Testis (tissue), 3 donors: ENCODE results near the gene UBE2E2. TPM values are rescaled to one million over a fixed set of nuclear protein-coding genes. Genes with fewer than 3 reads are reported as not detected.

Experiments
- DNase-seq: peaks from one replicate; pipeline ENCODE4 v3.0.0-alpha.2; 2019
- H3K27ac ChIP-seq, 2 donors: fragments of 200-600 bp; sonication (generic); one replicate each; pipeline ENCODE4 v1.5.1; 2019
- H3K27me3 ChIP-seq: fragments of 200-600 bp; sonication (generic); one replicate; pipeline ENCODE4 v1.5.1; 2019
- H3K36me3 ChIP-seq: fragments of 200-600 bp; sonication (generic); one replicate; pipeline ENCODE4 v1.5.1; 2017; ENCODE audit warnings: low read depth; ENCODE audit errors: missing control alignments
- H3K4me1 ChIP-seq: fragments of 200-600 bp; sonication (generic); one replicate; pipeline ENCODE4 v1.5.1; 2019
- H3K4me3 ChIP-seq, 2 donors: fragments of 200-600 bp; sonication (generic); one replicate each; pipeline ENCODE4 v1.5.1; 2017 to 2019
- H3K9me3 ChIP-seq: fragments of 200-600 bp; sonication (generic); one replicate; pipeline ENCODE4 v1.5.1; 2017
- POLR2A ChIP-seq: fragments of 450-650 bp; IDR thresholded peaks from one replicate; pipeline ENCODE4 v1.6.1; 2017; ENCODE audit warnings: antibody characterized with exemption, mild to moderate bottlenecking, moderate library complexity
- WGBS, 2 donors: methylation state at CpG; one replicate each; pipeline ENCODE4 v1.1.5; 2018; 5-methylcytosine and 5-hydroxymethylcytosine counted together
- intact Hi-C: fragments of 100-400 bp; cut with DNase I; formaldehyde crosslinking; loops from one replicate; pipeline ENCODE4 v1.15.1; 2023; ENCODE audit warnings: low total_unique reads
- polyA plus RNA-seq: library from polyadenylated mRNA; stranded (reverse); fragments of 350-450 nt; fragmentation: Illumina TruSeq; extraction: RNeasy Lipid Tissue Mini Kit (QIAGEN cat#74804); gene quantifications from one replicate; pipeline ENCODE4 v1.2.3, GENCODE V29; 2014; ENCODE audit warnings: low read depth, low replicate concordance; ENCODE audit not compliant: insufficient read depth
- total RNA-seq, 2 donors: library from RNA; depleted of rRNA; stranded (reverse); fragments of >200 nt; gene quantifications; one replicate each; pipeline ENCODE4 v1.2.3, GENCODE V29; 2016
- TF ChIP-seq, protein P1 (sequence below), 3 experiments: fragments of 450-650 bp in 2 of 3; fragments of 200-600 bp in 1 of 3; sonication (generic) in 1 of 3; IDR thresholded peaks; one replicate each; pipeline ENCODE4 v1.5.1; 2016 to 2019; ENCODE audit warnings: antibody characterized with exemption in 3 of 3, mild to moderate bottlenecking in 2 of 3, moderate library complexity in 1 of 3

Gene UBE2E2
- total and polyA plus RNA-seq, 3 donors from 2014 or later: 45.5 to 94.2 (median 48.7) TPM

DNA sequence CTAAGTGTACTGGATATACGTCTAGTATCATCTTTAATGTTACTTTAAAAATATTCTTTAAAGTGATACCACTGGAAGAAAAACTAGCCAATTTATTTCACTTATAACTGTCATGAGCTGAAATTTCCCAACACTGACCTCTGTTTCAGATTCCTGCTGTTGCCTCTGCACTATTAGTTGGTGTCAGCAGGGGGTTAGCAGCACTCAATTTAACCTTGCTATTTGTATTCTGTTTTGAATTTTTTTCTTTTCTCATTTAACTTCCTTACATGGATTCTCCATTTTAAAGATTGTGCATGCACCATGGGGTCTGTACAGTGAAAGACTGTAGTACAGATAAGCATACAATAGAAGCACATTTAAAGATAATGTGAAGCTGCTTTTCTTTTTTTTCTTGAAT is 169.2 kb downstream of the UBE2E2 start:
- Histone ChIP-seq H3K27ac (no peak overlapping the region), H3K4me3 (no peak overlapping the region)

DNA sequence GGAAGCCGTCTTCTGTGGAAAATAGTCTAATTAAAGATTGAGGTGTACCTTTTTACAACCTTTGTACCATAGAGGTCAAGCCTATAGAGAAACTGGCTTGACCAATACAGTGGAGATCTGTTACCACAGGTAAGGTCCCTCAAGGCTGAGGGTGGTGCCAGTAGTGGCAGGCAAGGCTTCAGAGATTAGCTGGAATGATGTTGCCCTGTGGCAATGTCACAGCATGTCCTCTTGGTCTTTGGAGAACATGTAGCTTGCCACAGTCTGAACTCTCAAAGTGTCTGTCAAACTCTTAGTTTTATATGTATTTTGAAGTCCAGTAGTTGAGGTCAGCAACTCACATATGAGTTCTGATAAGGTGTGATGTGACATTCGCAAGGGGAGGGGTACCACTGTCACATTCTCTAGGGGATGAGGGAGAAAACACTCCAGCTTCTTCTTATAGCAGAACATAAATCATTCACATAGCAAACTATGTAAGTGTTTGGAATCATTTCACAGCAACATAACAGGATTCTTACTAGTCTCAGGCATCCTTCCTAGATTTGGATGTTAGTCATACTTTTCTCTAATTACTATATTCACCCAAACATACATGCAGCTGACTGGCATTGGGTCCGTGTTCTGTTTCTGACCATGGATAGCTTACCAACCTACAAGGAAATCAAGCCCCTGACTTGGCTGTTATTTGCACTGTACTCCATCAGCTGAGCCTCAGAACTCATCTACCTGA is 173.6 kb downstream of the UBE2E2 start:
- intact Hi-C loops: no loop called here
- no peaks in the 10 kb centered on the region for H3K36me3 ChIP-seq
- H3K27ac ChIP-seq: no peak overlapping the region
- 93 to 94% methylated on average over 3 of the region's 3 CpGs for WGBS, 2 donors
- H3K9me3 ChIP-seq: no peaks in the 10 kb centered on the region
- no peaks in the 10 kb centered on the region for H3K27me3 ChIP-seq
- DNase-seq: no peak
- no peak overlapping the region for H3K4me3 ChIP-seq
- no peaks in the 10 kb centered on the region for H3K4me1 ChIP-seq
- TF ChIP-seq, protein P1, sequence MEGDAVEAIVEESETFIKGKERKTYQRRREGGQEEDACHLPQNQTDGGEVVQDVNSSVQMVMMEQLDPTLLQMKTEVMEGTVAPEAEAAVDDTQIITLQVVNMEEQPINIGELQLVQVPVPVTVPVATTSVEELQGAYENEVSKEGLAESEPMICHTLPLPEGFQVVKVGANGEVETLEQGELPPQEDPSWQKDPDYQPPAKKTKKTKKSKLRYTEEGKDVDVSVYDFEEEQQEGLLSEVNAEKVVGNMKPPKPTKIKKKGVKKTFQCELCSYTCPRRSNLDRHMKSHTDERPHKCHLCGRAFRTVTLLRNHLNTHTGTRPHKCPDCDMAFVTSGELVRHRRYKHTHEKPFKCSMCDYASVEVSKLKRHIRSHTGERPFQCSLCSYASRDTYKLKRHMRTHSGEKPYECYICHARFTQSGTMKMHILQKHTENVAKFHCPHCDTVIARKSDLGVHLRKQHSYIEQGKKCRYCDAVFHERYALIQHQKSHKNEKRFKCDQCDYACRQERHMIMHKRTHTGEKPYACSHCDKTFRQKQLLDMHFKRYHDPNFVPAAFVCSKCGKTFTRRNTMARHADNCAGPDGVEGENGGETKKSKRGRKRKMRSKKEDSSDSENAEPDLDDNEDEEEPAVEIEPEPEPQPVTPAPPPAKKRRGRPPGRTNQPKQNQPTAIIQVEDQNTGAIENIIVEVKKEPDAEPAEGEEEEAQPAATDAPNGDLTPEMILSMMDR (IDR thresholded peaks at IDR 0.05): no peak
- TF ChIP-seq POLR2A: no peak

More for the DNA sequence above, 169.2 kb downstream of the UBE2E2 start:
- WGBS, 2 donors: 60 to 75% methylated on average over 1 of the region's 1 CpG
- H3K27me3 ChIP-seq: no peaks in the 10 kb centered on the region
- no peaks in the 10 kb centered on the region for H3K36me3 ChIP-seq
- no peaks in the 10 kb centered on the region for H3K4me1 ChIP-seq
- DNase-seq: no peak
- H3K9me3 ChIP-seq: no peaks in the 10 kb centered on the region
- TF ChIP-seq, protein P1 (IDR thresholded peaks at IDR 0.05): no peak
- TF ChIP-seq POLR2A: no peak
- intact Hi-C loops: no loop called here

DNA sequence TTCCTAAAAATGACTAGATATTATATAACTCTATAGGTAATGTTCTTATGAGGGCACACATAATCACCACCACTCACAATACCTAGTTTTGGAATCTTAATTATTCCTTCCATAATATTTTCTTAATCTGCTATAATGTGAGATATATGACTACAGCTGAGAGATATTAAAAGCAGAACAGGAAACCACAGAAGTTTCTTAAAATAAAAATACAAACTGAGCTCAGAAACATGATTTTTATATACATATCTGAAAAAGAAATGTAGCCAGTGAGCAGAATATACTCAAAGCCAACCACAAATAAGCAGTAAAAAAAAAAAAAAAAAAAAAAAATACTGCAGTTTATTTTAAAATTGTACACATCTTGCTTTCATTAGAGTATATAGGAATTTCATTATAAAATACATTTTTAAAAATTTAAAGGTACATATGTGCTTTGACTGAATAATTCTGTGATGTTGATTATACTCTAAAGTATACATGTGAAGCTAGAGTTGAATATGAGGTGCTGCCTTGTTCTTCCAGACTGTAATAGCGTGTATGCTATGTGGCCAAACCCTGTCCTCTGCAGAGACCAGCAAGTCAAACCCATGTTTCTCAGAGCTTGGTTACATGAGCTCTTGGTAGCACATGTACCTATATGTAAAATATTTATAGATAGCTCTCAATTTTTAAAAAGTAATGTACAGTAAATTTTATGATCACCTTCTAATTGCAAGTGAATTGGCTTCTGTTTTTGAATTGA is 175.0 kb downstream of the UBE2E2 start:
- Histone ChIP-seq H3K9me3 (no peaks in the 10 kb centered on the region), H3K27me3 (no peaks in the 10 kb centered on the region), H3K27ac (no peak overlapping the region), H3K4me3 (no peak overlapping the region), H3K4me1 (no peaks in the 10 kb centered on the region), H3K36me3 (no peaks in the 10 kb centered on the region)
- 85 to 100% methylated on average over 1 of the region's 1 CpG for WGBS, 2 donors
- no peak for DNase-seq
- TF ChIP-seq POLR2A: no peak
- TF ChIP-seq, protein P1 (IDR thresholded peaks at IDR 0.05): no peak
- intact Hi-C loops: no loop called here

DNA sequence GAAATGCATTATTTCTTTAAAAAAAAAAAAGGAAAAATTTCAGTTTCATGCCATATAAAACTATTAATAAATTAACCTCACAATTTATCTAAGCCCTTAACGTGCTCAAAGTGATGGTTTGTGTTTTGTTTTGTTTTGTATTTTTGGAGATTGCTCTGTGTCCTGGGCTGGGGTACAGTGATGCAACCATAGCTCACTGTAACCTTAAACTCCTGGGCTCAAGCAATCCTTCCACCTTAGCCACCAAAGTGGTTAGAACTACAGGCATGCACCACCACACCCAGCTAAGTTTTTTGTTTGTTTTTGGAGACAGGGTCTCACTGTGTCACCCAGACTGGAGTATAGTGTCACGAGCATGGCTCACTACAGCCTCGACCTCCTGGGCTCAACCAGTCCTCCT is 180.7 kb downstream of the UBE2E2 start:
- no peak for TF ChIP-seq POLR2A
- TF ChIP-seq, protein P1 (IDR thresholded peaks at IDR 0.05): no peak
- H3K27ac ChIP-seq: no peak overlapping the region
- H3K27me3 ChIP-seq: no peaks in the 10 kb centered on the region
- no peaks in the 10 kb centered on the region for H3K9me3 ChIP-seq
- no peaks in the 10 kb centered on the region for H3K4me1 ChIP-seq
- no peak overlapping the region for H3K4me3 ChIP-seq
- no peaks in the 10 kb centered on the region for H3K36me3 ChIP-seq
- DNase-seq: no peak
- 78 to 88% methylated on average over 3 of the region's 3 CpGs for WGBS, 2 donors
- intact Hi-C loops: no loop called here
